Activated gamma-delta T cell treated with anti-CD3 and anti-CD28 coated beads, Interleukin-2, amount 50 U/mL, for 16 hours (primary cell): ENCODE results near the gene SDR39U1.

Experiments
- DNase-seq: peaks from one replicate; pipeline ENCODE4 v3.0.0-alpha.2; 2020; ENCODE audit warnings: low read depth

The SDR39U1 gene

GRCh38 chr14:24409192-24409591 is 33.4 kb downstream of the SDR39U1 start:
- no peak for DNase-seq

GRCh38 chr14:24408764-24409163 is 33.8 kb downstream of the SDR39U1 start:
- no peak for DNase-seq

GRCh38 chr14:24407608-24408325 is 34.8 kb downstream of the SDR39U1 start:
- DNase-seq, result no peak

- DNase-seq, result no peak
Measured at GRCh38 chr14:24406416-24406815, 36.2 kb downstream of the SDR39U1 start.

GRCh38 chr14:24404814-24405213 is 37.8 kb downstream of the SDR39U1 start:
- DNase-seq, result no peak

GRCh38 chr14:24403294-24403998 is 39.1 kb downstream of the SDR39U1 start:
- DNase-seq, result no peak

GRCh38 chr14:24401810-24402702 is 40.5 kb downstream of the SDR39U1 start:
- DNase-seq, result no peak

- DNase-seq, result no peak
Measured at GRCh38 chr14:24399999-24400718, 42.4 kb downstream of the SDR39U1 start.

- no peak for DNase-seq
Measured at GRCh38 chr14:24399447-24399822, 43.1 kb downstream of the SDR39U1 start.

- DNase-seq, result no peak
Measured at GRCh38 chr14:24398653-24399446, 43.7 kb downstream of the SDR39U1 start, which contains the start of gene NYNRIN. Gene NYNRIN (plus strand): TSS chr14:24399003. CDS start chr14:24399247, 244 bp downstream.

GRCh38 chr14:24398293-24398652 is 44.3 kb downstream of the SDR39U1 start:
- DNase-seq, result no peak

- no peak for DNase-seq
Measured at GRCh38 chr14:24397639-24398292, 44.8 kb downstream of the SDR39U1 start.

GRCh38 chr14:24395609-24396582 is 46.7 kb downstream of the SDR39U1 start:
- DNase-seq, result no peak

GRCh38 chr14:24394275-24394674 is 48.3 kb downstream of the SDR39U1 start:
- DNase-seq, result no peak

GRCh38 chr14:24392325-24393091 is 50.1 kb downstream of the SDR39U1 start:
- no peak for DNase-seq

GRCh38 chr14:24390701-24391468 is 51.7 kb downstream of the SDR39U1 start:
- no peak for DNase-seq
